Upper lobe of left lung (tissue), 4 donors: Measurements from ENCODE around the gene CTAGE8.
"Not testable (repeated sequence)": the region's sequence is repeated elsewhere in the genome, so short reads cannot be mapped to it uniquely, and the experiment has no call there.

Experiments
- CTCF ChIP-seq, 6 experiments: fragments of 450-650 bp in 4 of 6; fragments of 200-600 bp in 2 of 6; sonication (generic) in 2 of 6; IDR thresholded peaks; one replicate each; pipeline ENCODE4 v1.5.1; 2016 to 2019; ENCODE audit warnings: antibody characterized with exemption in 6 of 6
- EP300 ChIP-seq, 4 donors: sonication (generic); formaldehyde crosslinking; IDR thresholded peaks; one replicate each; pipeline ENCODE4 v1.5.1; 2017; ENCODE audit warnings: antibody characterized with exemption in 4 of 4, control low read depth in 2 of 4
- POLR2A ChIP-seq, 4 donors: fragments of 450-650 bp; IDR thresholded peaks; one replicate each; pipeline ENCODE4 v1.5.1; 2016 to 2017; ENCODE audit warnings: antibody characterized with exemption in 4 of 4, mild to moderate bottlenecking in 2 of 4
- POLR2AphosphoS5 ChIP-seq, 2 donors: sonication (generic); formaldehyde crosslinking; IDR thresholded peaks; one replicate each; pipeline ENCODE4 v1.5.1; 2017; ENCODE audit warnings: antibody characterized with exemption in 2 of 2

GRCh38 chr7:144218581-144218980 is 50.5 kb downstream of the CTAGE8 start:
- TF ChIP-seq CTCF, POLR2A, EP300, POLR2AphosphoS5 (IDR thresholded peaks at IDR 0.05): not testable (repeated sequence)
